Stimulated activated CD4-positive, alpha-beta T cell treated with anti-CD3 and anti-CD28 coated beads, Interleukin-15, amount 100 ng/mL, for 1 hour (primary cell): ENCODE measurements around the gene TMEM163.
"Not testable (repeated sequence)": the region's sequence is repeated elsewhere in the genome, so short reads cannot be mapped to it uniquely, and the experiment has no call there.

ENCODE experiments used
- DNase-seq, 2 donors: peaks; one replicate each; pipeline ENCODE4 v3.0.0-alpha.2; 2020; ENCODE audit warnings: low read depth in 1 of 2, low spot score in 1 of 2

TMEM163 gene

DNA sequence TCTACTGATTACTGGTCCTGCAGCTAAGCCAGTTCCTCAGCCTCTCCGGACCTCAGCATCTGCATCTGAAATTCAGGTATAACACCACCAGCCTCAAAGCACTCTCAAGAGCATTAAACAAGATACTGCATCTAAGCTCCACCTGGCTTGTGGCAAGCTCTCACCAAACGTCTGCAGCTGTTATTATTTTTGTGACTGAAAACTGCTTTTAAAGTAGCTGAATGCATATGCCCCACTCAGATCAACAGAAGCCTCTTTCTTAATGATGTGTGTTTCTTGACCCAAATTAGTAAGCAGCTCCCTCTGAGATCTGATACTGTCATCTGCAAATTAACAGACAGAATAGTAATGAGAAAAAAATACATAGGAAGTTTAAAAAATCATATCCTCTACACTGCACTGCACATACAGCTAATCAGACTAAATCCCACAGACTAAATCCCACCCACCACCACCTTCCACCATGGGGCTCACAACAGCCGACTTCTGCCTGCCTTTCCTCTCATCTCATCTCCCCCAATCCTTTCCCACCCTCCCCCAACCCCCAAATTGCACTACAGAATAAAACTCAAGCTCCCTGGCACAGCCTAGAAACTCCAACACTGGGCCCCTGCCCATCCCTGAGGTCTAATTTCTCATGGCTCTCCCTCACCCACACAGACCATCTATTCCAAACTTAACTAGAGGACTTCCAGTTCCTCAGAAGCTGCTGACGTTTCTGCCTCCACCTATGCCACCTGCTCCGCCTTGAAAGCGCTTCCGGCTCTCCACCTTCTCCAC is 52.9 kb downstream of the TMEM163 start:
- DNase-seq, result no peak

- no peak for DNase-seq
These were observed 55.0 kb downstream of the TMEM163 start for GRCh38 chr2:134663451-134664450.

DNA sequence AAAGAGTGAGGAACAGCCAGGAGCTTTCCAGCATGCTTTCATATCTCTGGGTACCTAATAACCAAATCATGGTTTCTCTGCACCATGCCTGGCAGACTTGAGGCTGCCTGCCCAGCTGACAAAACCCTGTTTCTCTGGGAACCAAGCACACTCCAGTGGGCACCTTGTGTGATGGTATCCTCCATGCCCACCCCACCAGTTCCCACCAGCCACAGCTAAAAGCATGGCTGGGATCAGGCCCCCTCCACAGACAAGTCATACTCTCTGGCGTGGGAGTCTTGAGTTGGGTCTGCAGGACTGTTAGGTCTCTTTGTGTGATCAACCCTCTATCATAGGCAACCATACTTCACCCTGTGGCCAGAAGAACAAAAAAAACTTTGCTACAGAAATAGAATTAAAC is 56.0 kb downstream of the TMEM163 start:
- no peak for DNase-seq

- no peak for DNase-seq
These were observed 58.0 kb downstream of the TMEM163 start for GRCh38 chr2:134660626-134661402.

- DNase-seq, result no peak
These were observed 59.1 kb downstream of the TMEM163 start for GRCh38 chr2:134659724-134660123.

DNA sequence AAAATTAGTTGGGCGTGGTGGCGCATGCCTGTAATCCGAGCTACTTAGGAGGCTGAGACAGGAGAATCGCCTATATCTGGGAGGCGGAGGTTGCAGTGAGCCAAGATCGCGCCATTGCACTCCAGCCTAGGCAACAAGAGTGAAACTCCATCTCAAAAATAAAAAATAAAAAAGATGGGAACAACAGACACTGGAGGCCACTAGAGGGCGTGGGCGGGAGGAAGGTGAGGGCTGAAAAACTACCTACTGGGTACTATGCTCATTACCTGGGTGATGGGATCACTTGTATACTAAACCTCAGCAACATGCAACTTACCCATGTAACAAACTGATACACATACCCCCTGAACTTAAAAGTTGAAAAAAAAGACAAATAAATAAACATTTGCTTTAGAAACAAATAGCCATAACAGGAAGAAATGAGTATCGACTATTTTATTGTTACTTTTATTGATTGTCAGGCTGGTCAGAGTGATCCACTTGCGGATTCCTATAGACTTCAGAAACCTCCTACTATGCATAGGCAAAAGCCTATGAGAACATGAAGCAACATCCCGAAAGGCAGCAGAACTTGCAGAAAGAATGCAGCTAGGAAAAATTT is 61.0 kb downstream of the TMEM163 start:
- DNase-seq, result no peak

GRCh38 chr2:134656391-134656790 is 62.4 kb downstream of the TMEM163 start:
- DNase-seq, result not testable (repeated sequence)

GRCh38 chr2:134648586-134648985 is 70.2 kb downstream of the TMEM163 start:
- no peak for DNase-seq

DNA sequence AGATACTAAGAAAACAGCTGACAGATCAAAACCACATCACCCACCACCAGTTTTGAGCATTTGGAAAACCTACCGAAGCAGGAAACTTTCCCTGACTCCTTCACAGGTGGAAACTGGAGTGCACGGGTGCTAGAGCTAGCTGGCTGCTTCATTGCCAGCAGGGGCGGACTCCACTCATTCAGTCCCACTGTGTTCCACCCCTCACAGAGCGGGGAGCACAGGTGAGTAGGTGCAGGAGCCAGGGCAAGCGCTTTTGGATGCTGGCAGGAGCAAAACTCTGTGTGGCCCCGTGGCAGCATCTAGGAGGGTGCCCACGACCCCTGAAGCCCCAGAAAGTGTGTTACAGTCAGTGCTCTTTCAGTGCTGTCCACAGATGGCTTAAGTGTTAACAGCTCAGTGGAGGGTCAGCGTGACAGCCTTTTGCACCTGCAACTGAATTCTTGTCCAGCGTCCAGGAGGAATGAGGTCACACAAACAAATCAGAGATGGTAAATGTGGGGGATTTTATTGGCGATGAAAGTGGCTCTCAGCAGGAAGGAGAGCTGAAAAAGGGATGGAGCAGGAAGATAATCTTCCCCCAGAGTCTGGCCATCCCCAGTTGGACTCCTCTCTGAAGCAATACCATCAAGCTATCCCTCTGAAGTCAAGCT is 71.1 kb downstream of the TMEM163 start:
- no peak for DNase-seq

DNA sequence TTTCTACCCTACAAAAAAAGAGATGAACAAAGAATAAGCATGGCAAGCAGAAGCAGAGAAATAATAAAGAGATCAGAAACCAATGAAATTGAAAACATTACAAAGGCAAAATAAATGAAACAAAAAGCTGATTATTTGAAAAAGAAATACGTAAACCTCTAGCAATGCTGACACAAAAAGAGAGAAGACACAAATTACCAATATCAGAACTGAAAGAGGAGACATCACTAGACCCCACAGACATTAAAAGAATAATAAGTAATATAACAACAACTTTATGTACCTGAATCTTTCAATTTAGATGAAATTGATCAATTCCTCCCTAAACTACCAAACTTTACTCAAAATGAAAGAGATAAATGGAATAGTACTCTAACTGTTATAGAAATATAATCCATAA is 75.9 kb downstream of the TMEM163 start:
- DNase-seq, result no peak

DNA sequence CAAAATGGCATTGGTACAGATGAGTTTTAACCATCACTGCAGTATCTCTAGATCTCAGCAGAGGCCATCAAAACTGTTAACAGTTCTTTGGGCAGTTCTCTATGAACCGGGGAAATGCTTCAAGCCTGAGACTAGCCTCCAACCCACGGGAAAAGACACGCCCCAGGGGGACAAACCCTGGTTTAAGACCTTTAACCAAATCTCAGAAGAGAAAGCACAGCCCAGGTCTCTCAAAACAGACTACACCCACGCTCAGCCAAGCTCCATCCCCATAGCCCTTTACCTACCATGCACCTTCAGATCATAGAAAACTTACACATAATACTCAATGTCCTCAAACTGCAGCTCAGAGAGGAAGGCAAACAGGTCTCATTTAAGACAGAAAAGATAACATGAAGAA is 78.3 kb downstream of the TMEM163 start:
- no peak for DNase-seq

- no peak for DNase-seq
These were observed 79.5 kb downstream of the TMEM163 start for GRCh38 chr2:134639265-134639664.

GRCh38 chr2:134636714-134637113 is 82.1 kb downstream of the TMEM163 start:
- DNase-seq, result no peak

GRCh38 chr2:134634054-134634753 is 84.6 kb downstream of the TMEM163 start:
- no peak for DNase-seq

DNA sequence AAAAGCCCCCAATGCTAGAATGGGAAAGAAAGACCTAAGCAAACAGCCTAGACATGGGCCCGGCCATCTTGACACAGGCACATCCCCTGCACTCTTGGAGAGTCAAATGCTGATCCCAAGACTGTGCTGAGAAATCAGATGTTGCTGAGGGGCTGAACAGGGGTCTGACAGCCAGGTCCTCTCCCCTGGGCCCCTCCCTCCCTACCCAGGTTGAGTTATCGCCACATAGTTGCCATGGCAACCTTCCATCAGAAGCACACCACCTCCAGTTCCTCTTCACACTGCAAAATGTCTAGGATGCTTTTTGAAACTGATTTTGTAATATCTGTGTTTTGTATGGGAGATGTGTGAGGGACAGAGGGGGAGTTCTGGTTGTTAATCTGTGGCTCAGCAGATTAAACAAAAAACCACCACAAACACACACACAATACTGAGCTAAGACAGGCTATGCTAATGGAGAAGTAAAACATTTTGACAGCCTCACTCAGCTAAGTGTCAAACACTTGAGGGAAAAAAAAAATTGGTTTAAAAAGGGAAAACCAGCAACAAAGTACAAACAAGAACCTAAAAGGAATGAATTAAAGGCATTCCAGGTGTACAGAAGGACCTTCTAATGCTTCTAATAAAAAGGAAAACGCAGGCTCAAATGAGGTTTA is 88.2 kb downstream of the TMEM163 start:
- DNase-seq, result no peak

DNA sequence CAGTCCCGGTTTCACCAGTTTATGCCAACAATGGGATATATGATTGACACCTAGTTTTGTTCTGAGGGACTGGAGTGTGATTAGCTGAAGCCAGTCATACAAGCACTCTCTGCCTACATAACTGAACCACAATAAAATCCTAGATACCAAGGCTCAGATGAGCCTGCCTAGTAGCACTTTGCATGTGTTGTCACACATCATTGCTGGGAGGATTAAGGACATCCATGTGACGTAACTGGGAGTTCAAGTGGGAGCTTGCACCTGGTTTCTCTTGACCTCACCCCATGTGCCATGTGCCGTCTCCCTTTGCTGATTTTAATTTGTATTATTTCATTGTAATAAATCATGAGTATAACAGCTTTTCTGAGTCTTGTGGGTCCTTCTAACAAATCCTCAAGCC is 90.3 kb downstream of the TMEM163 start:
- DNase-seq, result no peak

GRCh38 chr2:134626781-134627180 is 92.0 kb downstream of the TMEM163 start:
- DNase-seq, result no peak

- DNase-seq, result no peak
These were observed 93.5 kb downstream of the TMEM163 start for GRCh38 chr2:134625311-134625710.

DNA sequence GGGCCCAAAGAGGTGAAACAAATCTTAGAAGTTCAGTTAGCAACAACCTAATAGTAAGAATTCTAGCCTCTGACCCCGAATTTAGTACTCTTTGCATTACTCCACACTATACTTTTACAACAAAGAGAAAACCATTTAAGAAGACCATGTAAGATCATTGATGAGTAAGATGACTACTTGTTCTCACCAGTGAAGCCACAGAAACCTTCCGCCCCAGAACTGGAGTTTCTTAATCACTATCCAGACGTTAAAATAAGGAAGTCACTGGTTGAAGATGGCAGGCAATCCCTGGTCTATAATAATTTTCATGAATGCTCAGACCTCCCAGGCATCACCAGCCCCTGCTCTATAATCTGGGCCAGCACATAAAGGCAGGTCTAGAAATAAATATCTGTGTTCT is 95.0 kb downstream of the TMEM163 start:
- no peak for DNase-seq
